HepG2 (cell line): Measurements from ENCODE around the gene ARID1A. TPM values are rescaled to one million over a fixed set of nuclear protein-coding genes. Genes with fewer than 3 reads are reported as not detected.

Experiments used
- ATAC-seq: fragments of 200-7000 bp; cut with Tn5 transposase; 3 replicates; pipeline ENCODE4 v1.9.1; 2020; ENCODE audit warnings: mild to moderate bottlenecking, moderate library complexity
- BruUV-seq: library from RNA; stranded (reverse); fragments of 400-500 nt; replicated peaks from 2 replicates; lab custom pipeline; 2021; lab: Mats Ljungman, UMichigan
- CTCF ChIA-PET: fragments of 300-600 bp; formaldehyde crosslinking; extraction: SDS; loops from one replicate; lab custom pipeline; 2021; ENCODE audit warnings: low total read pairs, inconsistent platforms, low intra/inter-chr PET ratio; lab: Yijun Ruan, JAX
- POLR2A ChIA-PET: fragments of 350-600 bp; sonication (Branson Sonifier 250); formaldehyde crosslinking; loops from one replicate; lab custom pipeline; 2020; ENCODE audit warnings: antibody characterized with exemption, inconsistent platforms; lab: Yijun Ruan, JAX
- DNase-seq: peaks from one replicate; pipeline ENCODE4 v3.0.0-alpha.2; 2015; ENCODE audit warnings: low spot score
- FAIRE-seq: peaks from 3 replicates; lab custom pipeline; 2011; peaks lifted over from hg19 to GRCh38; lab: Jason Lieb, UNC
- H2AFZ ChIP-seq: one replicate; pipeline ENCODE4 v1.6.1; 2011; ENCODE audit warnings: low read length, inconsistent platforms
- H3K27ac ChIP-seq: fragments of 300-600 bp; 3 replicates; pipeline ENCODE4 v1.8.0; 2011; ENCODE audit warnings: mixed run types, mild to moderate bottlenecking, mixed read lengths, low read length, inconsistent platforms; ENCODE audit not compliant: insufficient read depth; ENCODE audit errors: extremely low read length
- H3K27me3 ChIP-seq, 2 experiments: fragments of 200-600 bp in 1 of 2; 2 replicates in 1 of 2; 3 replicates in 1 of 2; pipeline versions ENCODE4 v1.6.0 to v1.8.0; 2011; ENCODE audit warnings: low read length in 2 of 2, mild to moderate bottlenecking in 2 of 2, moderate library complexity in 2 of 2, inconsistent platforms in 1 of 2; ENCODE audit not compliant: insufficient read depth in 2 of 2, control insufficient read depth in 1 of 2
- H3K36me3 ChIP-seq, 2 experiments: fragments of 200-600 bp in 1 of 2; replicated peaks in 1 of 2; 2 replicates in 1 of 2; 3 replicates in 1 of 2; pipeline versions ENCODE4 v1.5.1 to v1.8.0; 2011; ENCODE audit warnings: low read length in 2 of 2, inconsistent platforms in 1 of 2; ENCODE audit not compliant: insufficient read depth in 2 of 2, control insufficient read depth in 1 of 2
- H3K4me1 ChIP-seq: 2 replicates; pipeline ENCODE4 v1.5.1; 2012; ENCODE audit warnings: low read length, inconsistent platforms; ENCODE audit not compliant: insufficient read depth
- H3K4me2 ChIP-seq: 2 replicates; pipeline ENCODE4 v1.6.0; 2011; ENCODE audit warnings: low read depth, low read length, inconsistent platforms
- H3K4me3 ChIP-seq, 3 experiments: fragments of 200-600 bp in 1 of 3; sonication (generic), shearing (Covaris generic) in 1 of 3; replicated peaks in 1 of 3; 2 replicates each; pipeline ENCODE4 v1.5.1; 2011 to 2016; ENCODE audit warnings: low read length in 3 of 3, inconsistent platforms in 2 of 3, low read depth in 2 of 3, mild to moderate bottlenecking in 2 of 3, control low read depth in 1 of 3, mixed read lengths in 1 of 3; ENCODE audit not compliant: insufficient read depth in 1 of 3
- H3K79me2 ChIP-seq: one replicate; pipeline ENCODE4 v1.6.1; 2011; ENCODE audit warnings: low read length, inconsistent platforms; ENCODE audit not compliant: insufficient read depth
- H3K9ac ChIP-seq: 2 replicates; pipeline ENCODE4 v1.6.0; 2011; ENCODE audit warnings: mild to moderate bottlenecking, low read depth, low read length, inconsistent platforms; ENCODE audit not compliant: insufficient read depth
- H3K9me3 ChIP-seq: 2 replicates; pipeline ENCODE4 v1.5.1; 2012; ENCODE audit warnings: mild to moderate bottlenecking, low read length
- H4K20me1 ChIP-seq: 2 replicates; pipeline ENCODE4 v1.6.0; 2011; ENCODE audit warnings: inconsistent platforms, mild to moderate bottlenecking, low read length, moderate library complexity; ENCODE audit not compliant: insufficient read depth
- FOXA3 ChIP-seq: IDR thresholded peaks from 2 replicates; pipeline ENCODE4 v1.6.1; 2016; ENCODE audit warnings: missing genetic modification reagents, missing compliant biosample characterization
- GZF1 ChIP-seq: sonication (generic); formaldehyde crosslinking; IDR thresholded peaks from 2 replicates; pipeline ENCODE4 v1.5.1; 2020; ENCODE audit warnings: mild to moderate bottlenecking, missing genetic modification reagents
- MZF1 ChIP-seq: sonication (generic); formaldehyde crosslinking; IDR thresholded peaks from 2 replicates; pipeline ENCODE4 v1.8.1; 2023; ENCODE audit warnings: mild to moderate bottlenecking, missing genetic modification reagents, borderline replicate concordance
- NCOA2 ChIP-seq: sonication (generic); formaldehyde crosslinking; IDR thresholded peaks from 2 replicates; pipeline ENCODE4 v1.8.0; 2022; ENCODE audit warnings: inconsistent platforms
- NR2F6 ChIP-seq, 2 experiments: IDR thresholded peaks; 2 replicates each; pipeline ENCODE4 v1.6.1; 2016; ENCODE audit warnings: antibody characterized with exemption in 1 of 2, mild to moderate bottlenecking in 1 of 2
- POLR2AphosphoS5 ChIP-seq: IDR thresholded peaks from 2 replicates; pipeline ENCODE4 v1.6.1; 2012; ENCODE audit warnings: low read depth, low read length
- ZBTB20 ChIP-seq: sonication (generic); formaldehyde crosslinking; IDR thresholded peaks from 2 replicates; pipeline ENCODE4 v1.8.1; 2023; ENCODE audit warnings: missing genetic modification reagents, low read depth, mild to moderate bottlenecking, borderline replicate concordance
- WGBS: methylation state at CpG from one replicate; pipeline ENCODE4 v1.1.6; 2017; ENCODE audit warnings: low lambda C conversion rate; 5-methylcytosine and 5-hydroxymethylcytosine counted together
- in situ Hi-C: cut with HindIII; loops from 2 replicates; pipeline ENCODE4 v1.10.0; 2017; ENCODE audit warnings: low pct_unique_long_range_greater_than_20kb; ENCODE audit not compliant: extremely low pct_ligation_motif_present
- intact Hi-C: fragments of 100-400 bp; cut with micrococcal nuclease; formaldehyde crosslinking; loops from one replicate; pipeline ENCODE4 v1.10.0; 2022; ENCODE audit not compliant: unreplicated experiment
- polyA plus RNA-seq, 8 experiments: library from polyadenylated mRNA; depleted of rRNA in 3 of 8; stranded (reverse) in 7 of 8; unstranded in 1 of 8; fragments of >200 nt; fragmentation: Illumina TruSeq in 4 of 8; extraction: Trizol in 4 of 8; gene quantifications; 2 replicates each; pipeline versions ENCODE4 v1.2.1 to v1.2.3, GENCODE V29; 2011 to 2016; ENCODE audit warnings: low read depth in 4 of 8, missing spikeins in 1 of 8, mixed read lengths in 1 of 8; ENCODE audit not compliant: insufficient read depth in 1 of 8
- total RNA-seq, 5 experiments: library from RNA; depleted of rRNA; stranded (reverse); fragments of >200 nt; fragmentation: Illumina TruSeq; extraction: Trizol; gene quantifications; 2 replicates each; pipeline ENCODE4 v1.2.3, GENCODE V29; 2016; ENCODE audit warnings: low read depth in 1 of 5
- TF ChIP-seq, protein P1 (sequence below): sonication (generic); formaldehyde crosslinking; IDR thresholded peaks from 2 replicates; pipeline ENCODE4 v1.5.1; 2020; ENCODE audit warnings: mild to moderate bottlenecking, missing genetic modification reagents, moderate library complexity
- TF ChIP-seq, protein P2 (sequence below): sonication (generic); formaldehyde crosslinking; IDR thresholded peaks from 2 replicates; pipeline ENCODE4 v1.8.1; 2023; ENCODE audit warnings: mild to moderate bottlenecking, moderate library complexity, missing genetic modification reagents

ARID1A gene
- total and polyA plus RNA-seq, 2 of the 13 experiments (the other 11 are each of a cell fraction or from before 2014, with no cell fraction given), result 11.9 to 15.9 TPM

DNA sequence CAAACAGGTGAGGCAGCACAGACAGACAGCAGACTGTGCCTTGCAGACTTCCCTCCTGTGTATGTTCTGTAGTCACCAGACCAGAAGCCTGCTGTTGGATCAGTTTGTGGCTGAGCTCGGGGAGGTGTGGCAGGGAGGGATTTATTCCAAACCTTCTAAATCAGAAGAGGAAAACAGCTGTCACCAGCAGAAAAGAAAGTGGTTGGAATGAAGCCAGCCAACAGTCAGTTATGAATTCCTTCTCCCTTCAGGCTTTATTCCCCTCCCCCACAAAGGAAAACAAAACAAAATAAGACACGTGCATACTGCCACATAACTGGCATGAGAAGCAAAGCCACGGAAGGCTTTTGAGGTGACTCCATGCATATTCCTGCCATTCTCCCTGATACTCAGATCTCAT lies 72.9 kb downstream of the ARID1A start:
- CTCF ChIA-PET, result no interaction called here
- POLR2A ChIA-PET, result no interaction called here
- Histone ChIP-seq H3K9ac (no peak overlapping the region), H4K20me1 (no peaks in the 10 kb centered on the region), H3K9me3 (no peaks in the 10 kb centered on the region), H3K27ac (no peak overlapping the region), H3K4me2 (no peak overlapping the region), H3K36me3 (peaks cover 50 to 86% of the 10 kb centered on the region in 2 experiments), H3K27me3 (no peaks in the 10 kb centered on the region), H3K4me1 (peaks cover 18% of the 10 kb centered on the region), H3K4me3 (no peak overlapping the region), H2AFZ (no peak overlapping the region), H3K79me2 (no peaks in the 10 kb centered on the region)
- in situ Hi-C loops (no loop called here), intact Hi-C loops (no loop called here)
- no peak for ATAC-seq
- DNase-seq, result no peak
- FAIRE-seq, result no peak
- BruUV-seq, result no TSS peak
- WGBS, result 93% methylated on average over 3 of the region's 3 CpGs
- TF ChIP-seq, protein P1, sequence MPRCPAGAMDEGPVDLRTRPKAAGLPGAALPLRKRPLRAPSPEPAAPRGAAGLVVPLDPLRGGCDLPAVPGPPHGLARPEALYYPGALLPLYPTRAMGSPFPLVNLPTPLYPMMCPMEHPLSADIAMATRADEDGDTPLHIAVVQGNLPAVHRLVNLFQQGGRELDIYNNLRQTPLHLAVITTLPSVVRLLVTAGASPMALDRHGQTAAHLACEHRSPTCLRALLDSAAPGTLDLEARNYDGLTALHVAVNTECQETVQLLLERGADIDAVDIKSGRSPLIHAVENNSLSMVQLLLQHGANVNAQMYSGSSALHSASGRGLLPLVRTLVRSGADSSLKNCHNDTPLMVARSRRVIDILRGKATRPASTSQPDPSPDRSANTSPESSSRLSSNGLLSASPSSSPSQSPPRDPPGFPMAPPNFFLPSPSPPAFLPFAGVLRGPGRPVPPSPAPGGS (CRISPR knock-in tag), result no peak
- no peak for TF ChIP-seq NR2F6 (IDR thresholded peaks at IDR 0.05)
- TF ChIP-seq NR2F6 (CRISPR knock-in tag; IDR thresholded peaks at IDR 0.05), result no peak
- TF ChIP-seq GZF1 (CRISPR knock-in tag), result no peak
- TF ChIP-seq MZF1 (CRISPR knock-in tag), result no peak
- no peak for TF ChIP-seq ZBTB20 (CRISPR knock-in tag)
- TF ChIP-seq NCOA2, result no peak
- no peak for TF ChIP-seq FOXA3 (CRISPR knock-in tag)

DNA sequence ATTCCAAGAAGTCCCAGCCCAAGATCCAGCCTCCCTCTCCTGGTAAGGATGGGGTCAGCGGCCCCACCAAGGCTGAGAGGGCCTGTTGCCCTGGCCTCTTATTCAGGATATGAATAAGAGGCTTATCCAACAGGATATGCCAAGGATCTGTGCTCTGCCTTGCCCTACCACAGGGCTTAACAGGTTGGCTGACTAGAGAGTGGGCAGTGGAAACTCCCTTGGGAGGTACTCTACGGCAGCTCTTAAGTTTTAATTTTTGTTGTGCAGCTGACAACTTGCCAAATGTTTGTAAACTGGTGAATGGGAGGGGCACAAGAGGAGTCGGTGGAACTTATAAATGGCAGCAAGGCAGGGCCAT lies 75.4 kb downstream of the ARID1A start:
- H3K9me3 ChIP-seq, result no peaks in the 10 kb centered on the region
- no peak overlapping the region for H3K4me3 ChIP-seq
- intact Hi-C loops, result no loop called here
- H3K79me2 ChIP-seq, result no peaks in the 10 kb centered on the region
- H3K27me3 ChIP-seq, result no peaks in the 10 kb centered on the region
- H2AFZ ChIP-seq, result no peak overlapping the region
- no peak overlapping the region for H3K4me2 ChIP-seq
- H3K4me1 ChIP-seq, result peaks cover 18% of the 10 kb centered on the region
- ChIA-PET CTCF (interaction anchor here (0.6 kb wide), 1 partner anchor 93 kb away, joined by 3 read pairs; no protein-coding TSS in a partner anchor), POLR2A (interaction anchor here (1.3 to 2.0 kb wide), 4 partner anchors 13 to 73 kb away, joined by 4 to 20 read pairs (median 9); partner anchors contain the start of gene PIGV)
- 95% methylated on average over 2 of the region's 3 CpGs for WGBS
- BruUV-seq, result no TSS peak
- H3K36me3 ChIP-seq, result peaks cover 52 to 94% of the 10 kb centered on the region in 2 experiments
- ATAC-seq, result peak; percentile 14; the same call in 1 of the 3 replicates
- in situ Hi-C loops, result no loop called here
- DNase-seq, result no peak
- TF ChIP-seq, protein P2, sequence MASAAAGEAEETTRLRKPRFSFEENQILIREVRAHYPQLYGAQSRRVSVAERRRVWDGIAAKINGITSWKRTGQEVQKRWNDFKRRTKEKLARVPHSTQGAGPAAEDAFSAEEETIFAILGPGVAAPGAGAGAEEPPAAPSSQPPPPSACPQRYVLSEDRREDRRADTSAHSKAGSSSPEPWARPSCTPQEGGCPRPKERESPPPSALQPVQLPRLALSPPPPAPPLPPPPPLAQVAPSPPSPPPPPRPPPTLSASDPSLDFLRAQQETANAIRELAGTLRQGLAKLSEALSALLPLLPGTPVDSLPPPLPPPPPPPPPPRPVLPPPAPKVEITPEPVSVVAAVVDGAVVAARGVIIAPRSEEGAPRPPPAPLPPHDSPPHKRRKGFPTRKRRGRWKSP (CRISPR knock-in tag), result peak; percentile 27; the same call in 1 of the 2 replicates
- TF ChIP-seq POLR2AphosphoS5, result no peak
- no peak overlapping the region for H3K9ac ChIP-seq
- no peak for FAIRE-seq
- no peaks in the 10 kb centered on the region for H4K20me1 ChIP-seq
- H3K27ac ChIP-seq, result no peak overlapping the region
